Medulla oblongata (tissue), 1 donor: Measurements from ENCODE around the gene LSM5.

Experiments used
- DNase-seq: peaks from one replicate; pipeline ENCODE4 v3.0.0-alpha.2; 2015; ENCODE audit errors: extremely low spot score

LSM5 gene

DNA sequence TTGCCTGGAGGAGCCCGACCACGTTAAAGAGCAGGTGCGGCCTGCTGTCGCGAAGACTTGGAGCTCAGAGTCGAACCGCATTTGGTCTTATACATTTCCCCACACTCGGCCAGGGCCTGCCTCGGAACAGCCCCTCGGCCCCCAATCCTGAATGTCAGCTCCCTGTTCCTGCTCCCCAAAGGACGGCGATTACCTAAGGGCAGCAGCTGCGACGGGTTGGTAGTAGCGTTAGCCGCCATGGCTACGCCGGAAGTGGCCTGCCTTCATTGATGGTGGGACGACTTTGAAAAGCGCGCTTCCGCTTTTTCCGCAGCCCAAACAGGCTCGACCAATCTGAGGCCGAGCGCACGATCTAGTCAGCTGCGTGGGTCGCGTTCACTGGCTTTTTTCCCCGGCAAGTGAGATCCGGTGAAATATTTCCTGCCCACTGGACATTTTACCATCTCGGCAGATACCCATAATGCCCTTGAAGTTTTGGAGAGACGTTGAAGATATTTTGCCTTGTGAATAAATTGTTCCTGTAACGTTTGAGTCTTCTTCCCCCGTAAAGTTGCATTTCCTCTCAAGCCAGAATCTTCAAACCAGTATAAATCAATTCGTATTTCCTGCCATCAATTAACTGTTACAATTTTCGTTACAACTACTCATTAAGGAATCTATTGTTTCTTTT lies at the start of gene LSM5:
LSM5 (minus strand) TSS at position 254 of the 670 bp plus-strand sequence; CDS start at position 239, 15 bp downstream.
- DNase-seq, result peak; percentile 93

DNA sequence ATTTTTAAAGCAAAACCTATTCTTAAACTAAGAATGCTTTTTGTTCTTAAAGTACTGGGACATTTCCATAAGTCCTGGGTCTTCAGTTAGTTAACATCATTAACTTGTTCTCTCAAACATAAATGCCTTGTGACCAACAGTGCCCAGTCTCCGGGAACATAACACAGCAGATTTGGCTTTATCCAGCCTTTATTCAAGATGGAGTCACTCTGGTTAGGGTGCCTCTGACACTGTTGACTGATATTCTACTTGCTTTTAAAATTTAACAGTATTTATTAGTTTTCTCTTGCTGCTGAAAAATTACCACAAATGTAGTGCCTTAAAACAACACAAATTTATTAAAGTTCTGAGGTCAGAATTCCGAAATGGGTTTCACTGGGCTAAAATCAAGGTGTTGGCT lies 49.2 kb upstream of the LSM5 start:
- no peak for DNase-seq

DNA sequence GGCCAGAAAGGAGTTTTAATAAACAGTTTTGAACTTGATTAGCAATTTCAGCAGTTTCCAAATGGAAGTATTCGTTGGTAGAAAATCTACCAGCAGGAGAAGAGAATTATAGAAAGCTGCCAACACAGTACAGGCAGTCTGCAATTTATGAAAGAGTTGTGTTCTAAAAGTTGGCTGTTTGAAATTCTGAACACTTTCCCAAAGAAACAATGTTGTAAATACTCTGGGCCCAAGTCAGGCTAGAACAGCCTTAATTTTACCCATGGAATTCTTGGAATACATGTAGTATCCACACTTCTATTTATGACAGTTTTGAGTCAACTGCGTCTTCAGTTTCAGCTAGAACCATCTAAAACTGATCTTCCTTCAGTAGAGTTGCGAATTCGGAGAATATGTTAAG lies 47.6 kb upstream of the LSM5 start:
- peak; percentile 20 for DNase-seq

DNA sequence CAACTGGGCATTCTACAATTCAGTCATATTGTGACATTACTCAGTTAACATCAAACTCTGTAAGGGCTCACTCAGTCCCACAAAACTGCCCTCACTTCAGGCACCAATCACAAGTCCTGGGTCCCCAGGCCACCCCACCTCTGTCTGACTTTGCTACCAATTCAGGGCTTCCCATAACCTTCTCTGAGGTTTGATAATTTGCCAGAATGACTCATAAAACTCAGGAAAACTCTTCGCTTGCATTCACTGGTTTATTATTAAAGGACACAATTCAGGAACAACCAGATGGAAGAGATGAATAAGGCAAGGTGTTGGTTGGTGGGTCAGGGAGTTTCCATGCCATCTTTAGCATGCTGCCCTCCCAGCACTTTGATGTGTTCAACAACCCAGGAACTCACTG lies 46.4 kb upstream of the LSM5 start:
- DNase-seq, result no peak

DNA sequence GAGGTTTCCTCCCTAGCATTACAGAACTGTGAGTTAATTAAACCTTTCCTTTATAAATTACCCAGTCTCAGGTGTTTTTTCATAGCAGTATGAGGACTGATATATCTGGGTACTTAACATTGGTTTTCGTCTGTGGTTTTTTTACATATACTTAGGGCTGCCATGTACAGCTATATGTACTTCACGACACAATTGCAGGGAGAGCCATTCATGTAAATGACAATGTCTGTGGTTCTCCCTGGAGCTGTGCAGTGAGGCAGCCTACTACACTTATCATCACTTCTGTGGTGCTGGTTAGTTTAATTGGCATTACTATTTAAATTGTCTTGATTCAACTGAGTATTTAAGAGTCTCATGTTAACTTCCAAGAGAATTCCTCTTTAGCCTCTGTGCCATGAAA lies 45.8 kb upstream of the LSM5 start:
- DNase-seq, result no peak

DNA sequence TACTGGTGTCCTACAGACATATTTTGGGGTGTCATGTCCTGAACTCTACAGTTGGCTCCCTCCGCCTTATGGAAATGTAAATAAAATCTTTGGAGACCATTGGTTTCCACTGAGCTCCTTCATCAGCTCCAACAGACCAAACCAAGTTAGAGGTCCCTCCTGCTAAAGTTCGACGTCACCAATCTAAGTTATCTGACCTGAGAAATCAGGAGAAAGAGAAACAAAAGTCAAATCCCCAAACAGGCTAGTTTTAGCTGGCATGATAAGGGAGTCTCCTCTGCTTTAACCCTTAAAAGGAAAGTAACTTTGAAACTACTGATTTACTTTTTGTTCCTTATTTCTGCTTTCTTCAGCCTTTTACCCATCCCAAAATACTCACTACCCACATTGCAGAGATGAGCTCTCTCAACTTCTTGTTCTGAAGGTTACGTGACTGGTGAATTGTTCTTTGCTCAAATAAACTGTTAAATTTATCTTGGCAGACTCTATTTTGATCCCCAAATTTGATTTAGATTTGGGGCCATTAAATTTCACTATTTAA lies 45.1 kb upstream of the LSM5 start:
- no peak for DNase-seq

DNA sequence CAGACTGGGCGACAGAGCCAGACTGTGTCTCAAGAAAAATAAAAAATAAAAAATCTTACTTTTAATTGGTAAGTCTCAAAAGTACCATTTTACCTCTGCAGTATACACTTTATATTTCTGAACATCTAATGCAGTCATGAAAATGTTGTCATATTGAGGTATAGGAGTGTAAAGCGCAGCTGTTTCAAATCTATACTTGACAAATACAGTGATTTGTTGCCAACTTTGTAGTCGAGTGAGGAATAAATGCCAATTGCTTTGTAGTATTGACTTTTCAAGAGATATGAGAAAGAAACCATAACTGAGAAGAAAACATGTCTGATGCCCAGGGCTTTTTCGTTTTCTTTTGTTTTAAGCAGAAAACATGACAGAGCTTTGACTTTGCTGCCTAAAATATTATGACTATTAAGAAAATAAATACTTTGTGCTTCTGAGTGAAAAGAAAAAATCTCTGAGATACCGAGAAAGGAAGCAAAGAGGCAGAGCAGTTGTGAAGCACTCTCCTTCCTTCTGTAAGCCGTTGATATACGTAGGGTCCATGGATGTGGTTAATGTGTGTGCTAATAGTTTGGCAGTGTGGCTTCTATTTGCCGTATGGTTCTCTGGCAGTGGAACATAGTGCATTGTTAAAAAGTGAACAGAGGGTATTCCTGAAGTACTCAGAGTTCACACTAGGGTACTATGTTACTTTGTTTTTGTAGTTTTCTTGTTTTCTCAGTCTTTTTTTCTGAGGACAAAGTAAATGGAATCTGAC lies 43.3 kb upstream of the LSM5 start:
- DNase-seq, result no peak

DNA sequence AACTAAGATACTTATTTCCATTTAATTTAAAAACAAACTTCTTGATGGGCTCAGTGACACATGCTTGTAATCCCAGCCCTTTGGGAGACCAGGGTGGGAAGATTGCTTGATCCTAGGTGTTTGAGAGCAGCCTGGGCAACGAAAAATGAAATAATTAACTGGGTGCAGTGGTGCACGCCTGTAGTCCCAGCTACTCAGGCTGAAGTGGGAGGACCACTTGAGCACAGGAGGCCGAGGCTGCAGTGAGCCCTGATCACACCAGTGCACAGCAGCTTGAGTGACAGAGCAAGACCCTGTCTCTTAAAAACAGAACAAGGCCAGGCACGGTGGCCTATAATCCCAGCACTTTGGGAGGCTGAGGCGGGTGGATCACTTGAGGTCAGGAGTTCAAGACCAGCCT lies 42.5 kb upstream of the LSM5 start:
- no peak for DNase-seq

DNA sequence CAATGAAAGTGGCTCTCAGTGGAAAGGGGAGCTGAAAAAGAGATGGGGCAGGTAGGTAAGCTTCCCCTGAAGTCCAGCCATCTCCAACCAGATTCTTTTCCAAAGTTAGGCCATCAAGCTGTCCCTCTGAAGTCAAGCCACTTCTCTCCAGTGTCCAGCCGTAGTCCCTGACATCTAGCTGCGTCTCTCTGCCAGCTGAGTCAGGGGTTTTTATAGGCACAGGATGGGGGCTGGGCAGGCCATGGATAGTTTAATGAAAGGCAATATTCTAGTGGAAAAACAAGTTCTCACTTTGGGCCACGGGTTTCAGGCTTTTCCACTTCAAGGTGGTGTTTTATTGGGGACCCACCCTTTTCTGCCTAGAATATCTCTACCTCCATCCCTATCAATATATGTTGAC lies 41.9 kb upstream of the LSM5 start:
- DNase-seq, result no peak

DNA sequence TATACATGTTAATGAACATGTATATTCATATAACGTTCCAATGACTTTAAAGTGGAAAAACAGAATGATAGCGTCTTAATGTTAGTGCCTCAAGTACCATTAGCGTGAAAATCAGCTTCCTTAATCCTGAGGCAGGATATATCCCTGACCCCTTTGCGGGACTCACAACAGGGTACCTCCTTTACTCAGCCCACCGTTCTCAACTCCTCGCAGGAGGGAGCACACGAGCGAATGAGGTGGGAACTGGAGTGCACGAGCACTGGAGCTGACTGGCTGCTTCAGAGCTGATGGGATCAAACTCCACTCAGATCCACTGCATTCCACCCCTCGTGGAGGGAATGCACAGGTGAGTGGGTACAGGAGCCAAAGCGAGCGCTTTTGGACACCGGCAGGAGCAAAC lies 41.2 kb upstream of the LSM5 start:
- no peak for DNase-seq

DNA sequence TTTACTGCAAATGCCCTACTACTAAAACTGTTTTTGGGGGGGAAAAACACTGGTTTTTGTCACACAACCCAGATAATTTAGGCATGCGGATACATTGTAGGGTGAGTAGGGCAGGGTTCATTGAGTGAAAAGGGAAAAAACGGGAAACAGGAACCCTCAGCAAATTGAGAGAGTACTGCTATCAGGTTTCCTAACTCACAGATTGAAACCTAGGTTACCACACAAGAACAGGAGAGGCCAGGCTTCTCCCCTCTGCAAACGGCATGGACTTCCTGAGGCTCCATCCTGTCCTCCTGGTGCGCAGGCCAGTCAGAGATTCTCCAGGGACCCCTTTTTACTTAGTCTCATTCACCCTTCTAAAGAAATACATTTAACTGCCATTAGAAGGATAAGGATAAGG lies 35.7 kb upstream of the LSM5 start:
- DNase-seq, result no peak

DNA sequence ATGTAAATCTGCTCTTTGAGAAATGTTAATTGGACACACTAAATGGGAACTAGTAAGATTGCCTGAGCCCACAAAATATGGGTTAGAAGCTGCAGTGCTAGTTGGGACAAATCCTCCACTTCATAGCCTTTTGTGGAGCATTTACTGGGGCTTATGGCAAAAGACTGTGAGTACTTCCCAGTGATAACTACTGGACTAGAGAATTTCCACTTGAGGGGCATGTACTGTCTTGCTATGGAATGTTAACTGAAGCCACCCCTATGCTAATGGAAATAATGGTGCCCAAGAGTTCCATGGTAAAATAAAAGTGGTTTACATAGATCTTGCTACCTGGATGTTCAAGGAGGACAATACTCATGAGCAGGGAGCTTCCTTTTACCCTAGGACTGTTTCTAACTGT lies 34.5 kb upstream of the LSM5 start:
- no peak for DNase-seq

DNA sequence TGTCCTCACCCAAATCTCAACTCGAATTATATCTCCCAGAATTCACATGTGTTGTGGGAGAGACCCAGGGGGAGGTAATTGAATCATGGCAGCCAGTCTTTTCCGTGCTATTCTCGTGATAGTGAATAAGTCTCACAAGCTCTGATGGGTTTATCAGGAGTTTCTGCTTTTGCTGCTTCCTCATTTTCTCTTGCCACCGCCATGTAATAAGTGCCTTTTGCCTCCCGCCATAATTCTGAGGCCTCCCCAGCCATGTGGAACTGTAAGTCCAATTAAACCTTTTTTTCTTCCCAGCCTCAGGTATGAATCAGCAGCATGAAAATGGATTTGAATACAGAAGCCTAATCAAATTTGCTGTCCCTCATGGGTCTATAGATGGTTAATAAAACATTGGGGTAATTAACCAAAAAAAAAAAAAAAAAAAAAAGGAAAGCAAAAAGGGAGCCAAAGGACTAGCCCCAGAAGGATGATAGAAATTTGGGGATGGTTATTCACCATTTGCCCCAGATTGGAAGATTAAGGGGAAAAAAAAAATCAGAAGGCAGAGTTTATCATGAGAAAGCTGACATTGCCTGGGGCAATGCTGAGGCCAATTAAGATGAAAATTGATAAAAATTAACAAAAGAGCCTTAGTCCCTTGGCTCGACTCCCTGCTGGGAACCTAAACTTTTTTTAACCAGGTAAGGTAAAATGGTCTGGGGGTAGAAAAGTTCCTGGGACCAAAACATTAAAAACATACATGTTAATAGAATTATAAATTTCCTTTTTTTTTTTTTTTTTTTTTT lies 32.8 kb upstream of the LSM5 start:
- no peak for DNase-seq

DNA sequence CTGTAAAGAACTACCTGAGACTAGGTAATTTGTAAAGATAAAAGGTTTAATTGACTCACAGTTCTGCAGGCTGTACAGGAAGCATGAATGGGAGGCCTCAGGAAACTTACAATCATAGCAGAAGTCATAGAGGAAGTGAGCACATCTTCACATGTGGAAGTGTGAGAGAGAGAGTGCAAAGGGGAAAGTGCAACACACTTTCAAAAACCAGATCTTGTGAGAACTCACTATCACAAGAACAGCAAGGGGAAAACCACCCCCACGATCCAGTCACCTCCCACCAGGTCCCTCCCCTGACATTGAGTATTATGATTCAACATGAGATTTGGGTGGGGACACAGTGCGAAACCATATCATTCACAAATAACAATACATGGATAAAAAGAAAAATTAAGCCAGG lies 29.6 kb upstream of the LSM5 start:
- DNase-seq, result no peak

DNA sequence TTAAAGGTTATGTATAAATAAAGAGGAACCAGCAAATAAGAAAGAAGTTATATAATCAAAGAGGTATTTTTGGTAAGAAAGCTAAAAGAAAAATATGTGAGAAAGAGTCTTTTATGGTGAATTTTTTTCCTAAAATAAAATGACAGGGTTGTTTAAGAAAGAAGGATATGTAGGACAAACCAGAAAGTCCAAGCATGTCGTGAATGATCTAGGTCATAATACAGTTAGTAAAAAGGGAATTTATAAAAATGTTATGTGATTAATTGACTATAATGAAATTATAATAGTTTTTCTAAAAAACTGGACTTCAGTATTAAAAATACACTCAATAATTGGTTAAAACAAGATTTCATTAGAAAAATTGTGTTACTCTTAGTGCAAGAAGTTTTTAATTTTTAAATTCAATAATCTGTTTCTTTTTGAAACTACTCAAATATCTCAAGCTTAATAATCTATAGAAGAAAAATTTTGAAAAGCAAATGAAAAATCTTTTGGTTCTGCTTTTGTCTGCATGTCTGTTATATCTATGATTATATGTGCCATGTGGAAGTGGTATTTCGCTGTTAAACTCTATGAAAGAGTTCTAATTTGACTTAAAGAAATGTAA lies 28.5 kb upstream of the LSM5 start:
- no peak for DNase-seq

DNA sequence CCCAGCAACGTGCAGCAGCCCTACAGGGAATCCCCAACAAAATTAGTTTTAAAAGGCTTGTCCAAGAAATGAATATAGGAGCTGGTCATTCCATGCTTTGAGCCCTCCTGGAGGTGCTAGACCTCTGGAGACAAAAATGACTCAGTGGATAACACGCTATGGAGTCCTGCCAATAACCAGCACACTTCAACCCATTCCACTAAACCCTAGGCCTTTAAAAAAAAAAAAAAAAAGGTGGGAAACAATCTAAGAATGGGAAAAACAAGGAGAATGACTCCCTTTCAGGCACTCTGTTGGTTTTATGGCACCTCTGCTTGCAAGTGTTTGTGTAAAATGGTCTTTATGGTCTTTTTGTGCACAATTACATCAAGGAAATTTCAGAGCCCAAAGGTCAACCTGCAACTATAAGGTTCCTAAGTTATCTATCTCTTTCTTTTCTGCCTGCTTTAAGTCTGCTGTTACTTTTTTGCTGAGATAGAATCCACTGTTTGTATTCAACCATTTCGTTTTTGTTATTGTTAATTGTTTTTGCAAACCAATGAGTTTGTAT lies 26.4 kb upstream of the LSM5 start:
- DNase-seq, result no peak

DNA sequence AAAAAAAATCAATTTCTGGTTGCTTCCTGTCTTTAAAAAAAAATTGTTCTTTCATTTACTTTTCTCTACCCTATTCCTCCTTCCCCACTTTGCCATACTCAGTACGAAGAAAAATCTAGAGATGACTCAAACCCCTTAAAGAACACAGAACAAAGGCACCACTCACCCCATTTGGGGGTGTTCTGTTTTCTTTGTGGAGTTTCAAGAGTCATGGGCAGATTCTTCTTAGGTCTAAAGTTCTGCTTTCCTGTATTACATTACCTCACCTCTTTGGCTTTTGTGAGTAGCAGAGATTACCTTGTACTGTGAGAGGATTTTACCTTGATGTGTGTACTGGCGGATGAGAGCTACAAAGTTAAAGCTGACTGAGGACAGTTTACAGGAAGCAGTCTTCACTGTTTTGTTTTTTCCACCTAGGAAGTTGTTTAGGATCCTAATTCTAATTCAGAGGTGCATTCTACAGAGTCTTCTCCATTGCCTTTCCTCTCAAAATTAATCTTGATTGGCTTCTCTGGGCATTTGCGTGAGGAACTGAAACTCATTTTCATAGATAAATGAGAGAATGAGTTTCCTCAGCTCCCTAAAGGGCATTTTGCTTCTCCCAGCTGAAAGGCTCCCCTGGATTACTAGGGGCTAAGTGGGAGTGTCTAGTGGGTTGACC lies 25.8 kb upstream of the LSM5 start:
- DNase-seq, result no peak

DNA sequence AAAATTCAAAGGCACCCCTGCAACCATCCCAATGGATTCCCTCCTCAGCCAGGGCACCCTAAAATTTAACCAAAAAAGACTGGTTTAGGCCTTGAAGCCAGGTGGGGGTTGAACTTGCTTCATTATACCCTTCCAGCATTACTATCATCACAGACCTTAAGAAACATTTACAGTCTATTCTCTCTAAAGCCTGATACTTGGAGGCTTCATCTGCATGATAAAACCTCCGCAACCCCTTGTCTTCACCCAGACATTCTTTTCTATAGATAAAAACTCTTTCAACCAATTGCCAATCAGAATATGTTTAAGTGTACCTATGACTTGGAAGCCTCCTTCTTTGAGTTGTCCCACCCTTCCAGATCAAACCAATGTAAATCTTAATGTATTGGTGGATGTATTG lies 23.0 kb upstream of the LSM5 start:
- DNase-seq, result no peak

DNA sequence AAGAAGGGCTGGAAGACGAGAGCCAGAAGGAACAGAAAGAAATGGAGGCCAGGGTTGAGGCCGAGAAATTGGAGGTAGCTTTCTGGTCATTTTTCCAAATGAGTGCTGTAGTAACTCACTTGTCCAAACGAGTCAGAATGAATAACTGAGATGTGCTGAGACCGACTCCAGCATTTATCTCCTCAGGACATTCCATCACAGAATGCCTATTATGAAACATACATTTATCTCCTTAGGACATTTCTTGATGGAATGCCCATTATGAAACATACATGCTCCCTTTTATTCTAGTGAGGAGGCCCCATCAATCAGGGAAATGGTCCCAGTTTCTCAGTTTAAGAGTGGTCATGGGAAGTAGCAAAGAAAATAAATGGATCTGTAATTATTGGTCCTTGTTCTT lies 21.6 kb upstream of the LSM5 start:
- DNase-seq, result no peak

DNA sequence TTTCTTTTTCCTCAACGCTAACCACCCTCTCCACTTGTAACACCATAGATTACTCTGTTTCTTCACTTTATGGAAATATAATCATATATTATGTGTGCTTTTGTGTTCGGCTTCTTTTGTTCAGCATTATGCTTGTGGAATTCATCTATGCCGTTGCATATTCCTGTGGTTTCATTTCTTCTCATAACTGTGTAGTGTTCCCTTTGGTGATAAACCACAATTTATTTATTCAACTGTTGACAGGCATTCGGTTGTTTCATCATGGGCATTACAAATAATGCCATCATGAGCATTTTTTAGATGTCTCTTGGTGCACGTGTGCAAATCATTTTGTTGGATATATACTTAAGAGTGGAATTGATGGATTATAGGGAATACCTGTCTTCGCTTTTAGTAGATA lies 17.2 kb upstream of the LSM5 start:
- no peak for DNase-seq
